NCI-H1436 treated with DMSO at 0.1 percent for 48 hours (cell line): Measurements from ENCODE around the gene HMG20A.

Experiments used
- DNase-seq: peaks from one replicate; lab custom pipeline; 2025; lab: John Stamatoyannopoulos, UW

HMG20A gene

DNA sequence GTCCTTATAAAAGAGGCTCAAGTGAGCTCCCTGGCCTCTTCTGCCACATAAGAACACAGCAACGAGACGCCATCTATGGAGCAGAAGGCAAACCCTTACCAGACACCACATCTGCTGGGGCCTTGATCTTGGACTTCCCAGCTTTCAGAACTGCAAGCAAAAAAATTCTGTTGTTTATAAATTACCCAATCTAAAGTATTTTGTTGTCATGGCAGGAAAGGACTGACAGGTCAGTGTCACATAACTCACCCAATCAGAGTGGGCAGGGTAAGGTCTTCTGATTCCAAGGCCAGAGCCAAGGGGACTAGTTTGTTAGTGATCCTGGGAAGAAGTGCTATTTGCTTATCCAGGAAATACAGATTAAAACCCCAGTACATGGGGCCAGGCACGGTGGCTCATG is 98.9 kb downstream of the HMG20A start:
- no peak for DNase-seq

DNA sequence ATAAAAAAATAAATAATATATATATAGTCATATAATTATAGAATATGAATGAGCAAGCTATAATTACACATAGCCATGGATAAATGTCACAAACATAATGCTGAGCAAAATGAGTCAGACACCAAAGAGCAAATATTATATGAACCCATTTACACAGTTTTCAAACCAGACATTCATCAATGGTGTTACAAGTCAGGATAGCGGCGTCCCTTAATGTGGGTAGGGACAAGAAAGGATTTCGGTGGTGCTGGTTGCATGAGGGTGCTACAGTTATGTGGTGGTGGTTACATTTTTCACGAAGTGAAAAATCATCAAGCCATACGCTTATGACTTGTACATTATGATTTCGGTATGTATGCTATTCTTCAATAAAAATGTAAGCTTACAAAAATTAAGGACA is 100.5 kb downstream of the HMG20A start:
- no peak for DNase-seq

DNA sequence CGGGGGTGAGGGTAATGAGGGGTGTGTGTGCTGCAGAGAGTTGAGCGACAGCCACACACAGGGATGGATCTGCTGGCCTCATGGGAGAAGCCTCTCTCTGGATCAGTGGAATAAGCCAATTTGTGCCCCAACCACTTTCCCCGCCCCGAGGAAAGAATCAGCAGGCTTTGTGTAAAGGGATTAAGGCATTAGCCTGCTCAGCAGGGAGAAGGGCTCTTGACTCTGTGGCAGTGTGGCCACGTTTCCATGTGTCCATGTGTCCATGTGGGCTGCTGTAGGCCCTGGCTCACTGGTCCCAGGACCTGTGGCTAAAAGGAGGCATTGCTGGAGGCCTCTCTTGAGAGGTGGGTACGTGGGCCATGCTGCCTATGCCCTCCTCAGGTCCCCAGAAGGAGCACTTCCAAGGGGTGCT is 104.7 kb downstream of the HMG20A start:
- no peak for DNase-seq

DNA sequence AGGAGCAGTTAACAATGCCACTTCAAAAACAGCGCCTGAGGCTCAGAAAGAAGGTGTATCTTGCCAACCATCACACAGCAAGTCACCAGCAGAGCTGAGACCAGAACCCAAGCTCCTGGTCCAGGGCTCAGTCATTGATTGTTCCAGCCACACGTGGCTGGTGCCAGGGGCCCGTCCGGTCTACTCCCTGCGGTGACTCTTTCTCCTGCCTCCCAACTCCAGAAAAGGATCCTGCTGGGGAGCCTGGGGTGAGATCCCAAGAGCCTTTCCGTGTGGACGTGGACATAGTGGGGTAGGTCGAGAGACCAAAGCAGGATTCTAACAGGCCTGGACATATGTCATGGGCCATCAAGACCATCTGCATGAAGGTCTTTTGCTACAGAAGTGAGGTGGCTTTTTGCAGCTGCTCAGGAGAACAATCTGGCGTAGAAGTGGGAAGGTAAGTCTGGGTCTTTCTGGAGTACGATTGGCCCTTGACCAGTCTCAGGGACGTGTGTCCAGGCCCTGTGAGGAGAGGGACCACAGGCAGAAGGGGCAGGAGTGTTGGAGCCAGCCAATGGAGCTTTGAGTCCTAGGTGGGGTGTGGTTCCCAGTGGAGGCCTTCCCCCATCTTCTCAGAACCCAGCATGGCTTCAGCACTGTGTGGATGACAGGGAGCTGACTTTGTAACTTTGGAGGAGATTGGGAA is 105.4 kb downstream of the HMG20A start:
- DNase-seq = no peak

DNA sequence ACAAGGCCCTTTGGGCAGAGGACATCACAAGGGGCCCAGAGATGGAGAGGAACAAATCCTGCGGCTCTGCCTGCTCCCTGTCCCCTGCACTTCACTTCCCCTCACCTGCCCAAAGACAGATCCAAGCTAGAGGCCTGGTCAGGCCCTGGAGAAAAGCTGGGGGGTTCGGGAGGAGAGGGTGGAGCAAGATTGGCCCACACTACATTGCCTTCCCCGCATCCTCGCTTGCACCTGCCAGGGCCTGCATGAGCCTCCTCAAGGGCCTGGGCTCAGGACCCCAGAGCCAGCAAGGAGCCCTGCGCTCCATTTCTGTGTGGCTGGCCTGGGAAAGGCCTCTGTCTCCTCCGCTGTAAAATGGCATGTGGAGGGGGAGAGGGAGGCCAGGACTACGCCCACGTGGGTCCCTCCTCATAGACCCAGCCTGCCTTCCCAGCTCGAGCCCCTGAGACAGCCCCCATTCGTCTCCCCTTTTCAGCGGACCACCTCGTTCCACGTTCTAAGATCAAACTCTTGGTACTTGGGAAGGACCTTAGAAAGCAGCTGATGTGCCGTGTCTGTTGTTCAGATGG is 106.0 kb downstream of the HMG20A start:
- no peak for DNase-seq

DNA sequence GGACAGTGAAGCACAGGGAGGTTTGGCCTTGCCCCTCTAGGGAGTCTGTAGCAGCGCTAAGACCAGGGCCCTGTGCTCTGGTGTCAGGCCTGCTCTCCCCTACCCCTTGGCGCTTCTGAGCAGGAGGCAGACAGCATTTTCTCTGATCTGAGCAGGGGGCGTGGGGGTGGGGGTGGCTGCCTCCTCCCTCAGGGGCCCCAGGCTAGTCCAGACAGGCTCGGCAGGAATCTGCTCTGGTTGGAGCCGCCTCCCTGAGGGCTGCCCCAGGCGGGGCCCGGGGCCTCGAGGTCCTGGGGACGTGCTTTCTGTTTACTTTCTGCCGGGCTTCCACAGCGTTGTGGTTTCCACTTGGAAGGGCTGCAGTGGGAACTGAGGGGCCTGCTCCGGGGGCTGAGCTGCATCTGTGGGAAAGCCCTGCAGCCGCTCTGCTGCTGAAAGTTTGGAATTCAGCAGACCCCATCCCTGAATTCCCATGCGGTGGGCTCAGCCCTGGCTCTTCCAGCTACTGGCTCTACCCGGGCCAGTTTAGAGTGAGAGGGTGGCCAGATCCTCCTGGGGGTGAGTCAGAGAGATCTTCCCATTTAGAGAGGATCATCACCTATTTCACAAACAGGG is 106.6 kb downstream of the HMG20A start:
- DNase-seq = no peak

DNA sequence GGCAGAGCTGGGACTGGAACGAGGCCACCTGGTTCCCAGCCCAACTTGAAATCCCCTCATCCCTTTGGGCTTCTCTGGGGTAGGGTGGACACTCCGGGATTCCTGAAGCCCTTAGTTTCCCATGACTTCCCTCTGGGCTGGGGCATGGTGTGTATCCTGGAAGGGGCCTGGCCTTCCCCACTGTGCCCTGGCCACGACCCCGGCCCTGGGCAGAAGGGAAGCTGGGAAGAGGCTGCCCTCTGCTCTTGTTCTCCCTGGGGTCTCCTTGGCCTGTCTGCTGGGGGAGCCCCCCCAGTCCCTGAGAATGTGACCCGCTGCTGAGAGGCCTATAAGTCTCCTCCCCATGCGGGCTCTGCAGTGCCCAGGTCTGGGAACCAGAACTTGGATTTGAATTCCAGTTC is 107.1 kb downstream of the HMG20A start:
- DNase-seq = no peak

DNA sequence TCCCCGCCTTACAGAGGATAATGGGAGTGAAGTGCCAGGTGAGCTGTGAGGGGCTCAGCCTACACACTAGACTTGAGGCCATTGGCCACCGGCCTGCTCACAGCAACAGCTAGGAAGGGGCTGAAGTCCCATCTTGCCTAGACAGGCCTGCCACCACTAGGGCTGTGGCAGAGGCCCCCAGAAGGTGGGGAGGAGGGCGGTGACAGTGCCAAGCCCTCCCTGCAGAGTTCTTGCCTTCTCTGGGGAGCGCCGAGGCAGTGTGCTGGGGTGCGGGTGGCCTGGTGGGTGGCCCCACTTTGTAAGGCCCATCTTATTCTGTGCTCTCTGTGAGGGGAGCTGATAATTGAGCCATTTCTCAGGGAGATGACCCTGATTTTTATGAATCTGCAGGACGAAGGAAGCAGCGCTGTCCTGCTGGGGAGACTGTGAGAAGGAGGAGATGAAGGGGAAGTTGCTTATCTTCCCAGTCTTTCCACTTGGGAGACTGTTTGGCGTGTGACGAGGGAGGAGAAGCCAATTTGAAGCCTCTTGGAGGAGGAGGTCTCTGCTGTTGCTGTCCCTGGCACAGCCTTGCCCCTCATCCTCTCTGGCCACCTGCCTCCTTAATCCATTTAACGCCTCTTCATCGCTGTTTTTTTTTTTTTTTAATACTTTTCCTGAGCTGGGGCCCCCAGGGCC is 107.7 kb downstream of the HMG20A start:
- DNase-seq = no peak

DNA sequence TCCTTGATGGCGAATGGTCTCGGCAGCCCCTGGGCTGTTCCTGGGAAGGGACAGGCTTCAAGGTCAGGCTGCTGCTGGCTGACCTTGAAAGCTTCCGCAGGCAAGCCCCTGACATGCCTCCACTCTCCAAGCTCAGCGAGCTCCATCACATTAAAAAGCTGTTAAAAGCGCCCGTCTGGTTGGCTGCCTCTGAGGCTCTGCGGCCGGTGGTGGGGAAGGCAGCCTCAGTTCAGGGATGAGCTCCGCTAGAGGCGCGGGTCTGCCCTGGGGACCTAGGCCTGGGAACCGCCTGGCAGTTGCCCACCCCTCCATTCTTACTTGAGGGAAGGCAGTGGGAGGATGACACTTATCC is 108.3 kb downstream of the HMG20A start:
- DNase-seq = no peak

DNA sequence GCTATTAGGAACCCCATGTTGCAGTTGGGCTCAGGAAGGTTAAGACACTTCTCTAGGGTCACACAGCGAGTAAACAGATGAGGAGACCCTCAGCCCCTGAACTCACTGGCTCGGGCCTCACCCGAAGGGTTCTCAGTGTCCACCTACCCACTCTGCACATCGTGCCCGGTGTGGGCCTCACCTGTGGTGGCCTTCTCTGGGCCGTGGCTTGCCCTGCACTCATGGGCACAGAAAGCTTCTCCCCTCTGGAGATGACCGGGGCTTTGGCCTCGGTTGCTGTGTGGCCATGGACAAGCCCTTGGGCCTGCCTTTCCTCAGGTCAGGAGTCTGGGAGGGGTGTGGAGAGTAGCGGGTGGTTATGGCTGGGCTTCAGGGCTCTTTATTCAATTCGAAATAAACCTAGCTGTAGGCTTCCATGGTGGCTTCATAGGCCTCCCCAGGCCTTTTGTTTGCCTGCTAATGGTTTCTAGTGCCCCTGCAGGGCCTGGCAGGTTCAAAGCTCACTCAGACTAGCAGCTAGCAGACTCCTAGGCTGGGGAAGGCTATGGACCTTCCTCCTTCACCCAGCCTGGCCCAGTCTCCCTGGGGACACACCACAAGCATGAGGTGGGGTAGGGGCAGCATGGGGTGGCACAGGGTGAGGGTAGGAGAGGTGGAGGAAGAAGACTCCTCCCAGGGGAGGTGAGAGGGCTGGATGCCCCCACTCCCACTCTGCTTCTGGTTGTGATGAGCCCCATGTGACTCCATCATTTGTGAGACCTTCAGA is 108.9 kb downstream of the HMG20A start:
- DNase-seq = no peak

DNA sequence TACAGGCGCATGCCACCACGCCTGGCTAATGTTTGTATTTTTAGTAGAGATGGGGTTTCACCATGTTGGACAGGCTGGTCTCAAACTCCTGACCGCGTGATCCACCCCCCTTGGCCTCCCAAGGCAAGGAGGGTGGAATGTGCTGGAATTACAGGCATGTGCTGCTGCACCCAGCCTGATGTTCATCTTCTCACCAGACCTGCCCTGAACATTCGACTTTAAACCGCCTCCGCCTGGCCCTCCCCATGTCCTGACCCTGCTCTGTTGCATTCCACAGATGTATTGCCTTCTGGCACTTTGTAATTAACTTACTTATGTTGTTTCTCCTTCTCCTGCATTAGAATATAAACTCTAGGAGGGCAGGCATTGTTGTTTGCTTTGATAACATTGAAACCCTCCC is 109.9 kb downstream of the HMG20A start:
- no peak for DNase-seq

DNA sequence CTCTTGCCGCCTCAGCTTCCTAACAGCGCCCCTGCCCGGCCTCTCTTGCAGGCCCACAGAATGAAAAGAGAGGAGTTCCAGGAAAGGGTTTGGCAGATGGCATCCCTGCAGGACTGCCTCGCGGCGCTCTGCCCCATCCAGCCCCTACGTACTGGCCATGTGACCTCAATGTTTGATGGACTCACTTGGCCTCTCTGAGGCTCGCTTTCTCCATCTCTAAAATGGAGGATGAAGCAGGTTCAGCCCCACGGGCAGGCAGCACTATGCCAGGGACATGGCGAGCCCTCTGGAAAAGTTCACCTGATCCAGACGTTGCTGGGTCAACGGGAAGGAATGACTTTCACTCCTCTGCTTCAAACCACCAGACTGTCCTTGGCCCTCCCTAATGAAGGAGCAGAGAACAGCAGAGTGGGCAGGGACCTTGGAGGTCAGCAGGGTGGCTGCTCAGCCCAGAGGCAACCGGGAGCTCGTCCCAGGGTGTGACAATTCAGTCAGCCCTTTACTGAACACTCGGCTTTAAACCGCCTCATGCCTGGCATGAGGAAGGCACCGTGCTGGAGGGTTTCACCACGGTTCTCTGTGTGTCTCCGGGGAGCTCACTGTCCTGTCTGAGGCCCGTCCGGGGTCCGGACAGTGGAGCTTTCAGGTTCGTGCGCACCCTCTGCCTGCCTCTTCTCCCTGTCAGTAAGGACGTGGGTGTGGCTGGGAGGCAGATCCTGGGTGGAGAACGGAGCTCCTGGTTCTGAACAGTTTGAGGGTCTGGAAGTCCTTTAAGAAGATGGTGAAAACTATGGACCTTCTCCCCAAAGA is 110.7 kb downstream of the HMG20A start:
- no peak for DNase-seq

DNA sequence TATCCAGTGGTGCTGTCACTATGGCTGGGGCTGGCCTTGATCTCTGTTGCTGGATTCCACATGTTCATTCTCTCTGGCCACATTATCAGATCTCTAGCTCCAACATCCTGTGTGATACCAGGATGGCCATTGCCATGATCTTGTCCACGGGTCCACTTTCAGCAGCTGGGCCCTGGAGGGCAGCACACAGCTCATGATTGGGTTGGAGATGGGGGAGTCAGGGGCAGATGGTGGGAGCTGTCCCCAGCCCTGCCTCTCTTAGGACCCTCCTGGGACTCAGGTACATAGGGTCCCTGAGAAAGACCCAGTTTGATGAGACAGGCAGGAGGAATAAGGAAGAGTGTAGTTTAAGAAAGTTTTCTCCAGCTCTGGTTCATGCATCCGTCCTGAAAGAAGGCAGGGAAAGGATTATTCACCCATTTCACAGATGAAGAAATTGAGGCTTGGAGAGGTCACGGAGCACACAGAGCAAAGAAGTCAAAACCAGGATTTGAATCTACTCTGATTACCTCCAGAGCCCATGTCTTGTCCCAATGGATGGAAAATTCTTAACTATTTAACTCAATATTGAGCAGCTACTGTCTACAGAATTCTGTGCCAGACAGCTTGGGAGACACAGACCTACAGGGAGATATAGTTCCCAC is 111.5 kb downstream of the HMG20A start:
- DNase-seq = no peak

DNA sequence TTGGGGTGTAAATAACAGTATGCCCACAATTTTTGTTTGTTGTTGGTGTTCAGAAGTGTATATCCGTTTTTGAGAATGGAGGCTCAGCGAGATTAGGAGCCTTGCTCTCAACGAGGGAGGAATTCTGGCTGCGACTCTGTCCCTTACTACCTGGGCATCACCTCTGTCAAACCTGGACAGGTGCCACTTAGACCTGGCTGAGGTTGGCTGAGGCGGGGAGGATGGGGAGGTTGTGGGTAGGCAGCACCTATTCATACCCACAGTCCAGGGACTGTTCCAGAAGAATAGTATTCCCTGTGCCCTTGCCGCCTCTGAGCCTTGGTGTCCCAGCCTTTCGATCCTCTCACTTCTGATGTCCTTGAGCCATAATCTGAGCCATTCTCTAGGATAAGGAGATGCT is 112.2 kb downstream of the HMG20A start:
- no peak for DNase-seq

DNA sequence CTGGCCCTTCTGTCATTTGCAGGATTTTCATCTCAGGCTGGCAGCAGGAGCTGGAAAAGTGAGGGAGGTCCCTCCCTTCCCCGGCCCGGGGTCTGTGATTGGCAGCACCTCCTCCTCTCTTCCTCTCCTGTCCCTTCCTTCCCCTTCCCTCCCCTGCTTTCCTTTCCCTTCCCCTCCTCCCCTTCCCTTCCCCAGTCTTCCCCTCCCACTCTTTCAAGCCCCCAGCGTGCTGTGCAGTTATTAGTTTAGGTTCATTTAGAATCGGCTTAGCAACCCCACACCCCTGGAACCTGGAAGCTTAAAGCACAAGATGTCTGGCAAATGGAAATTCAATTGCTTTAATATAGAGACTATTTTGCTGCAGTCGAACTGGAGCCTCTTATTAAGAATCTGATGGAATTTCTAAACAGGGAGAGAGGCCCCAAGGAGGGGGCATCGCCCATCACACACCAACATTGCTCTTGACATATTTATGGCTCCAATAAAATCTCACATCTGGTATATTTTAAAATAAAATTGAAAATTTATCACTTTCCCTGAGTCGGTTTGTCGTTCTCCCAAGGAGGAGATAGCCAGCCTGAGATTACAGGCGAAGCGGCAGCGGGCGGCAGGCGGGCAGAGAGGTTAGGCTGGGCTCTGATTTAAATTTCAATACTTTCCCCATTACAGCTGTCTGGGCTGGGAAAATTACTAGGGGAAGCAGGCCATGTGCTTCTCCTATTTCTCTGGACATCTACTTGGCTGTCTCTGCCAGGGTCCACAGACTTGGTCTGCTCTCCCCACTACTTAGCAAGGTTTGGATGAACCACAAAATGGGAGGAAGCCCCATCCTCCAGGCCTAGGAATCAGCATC is 113.1 kb downstream of the HMG20A start:
- no peak for DNase-seq
